Stimulated activated CD4-positive, alpha-beta T cell treated with anti-CD3 and anti-CD28 coated beads, Interleukin-2, amount 100 ng/mL, for 24 hours (primary cell): ENCODE results near the gene XXYLT1.
"Not testable (repeated sequence)": the region's sequence is repeated elsewhere in the genome, so short reads cannot be mapped to it uniquely, and the experiment has no call there.

ENCODE experiments used
- DNase-seq, 2 donors: peaks; one replicate each; pipeline ENCODE4 v3.0.0-alpha.2; 2020

Gene XXYLT1

DNA sequence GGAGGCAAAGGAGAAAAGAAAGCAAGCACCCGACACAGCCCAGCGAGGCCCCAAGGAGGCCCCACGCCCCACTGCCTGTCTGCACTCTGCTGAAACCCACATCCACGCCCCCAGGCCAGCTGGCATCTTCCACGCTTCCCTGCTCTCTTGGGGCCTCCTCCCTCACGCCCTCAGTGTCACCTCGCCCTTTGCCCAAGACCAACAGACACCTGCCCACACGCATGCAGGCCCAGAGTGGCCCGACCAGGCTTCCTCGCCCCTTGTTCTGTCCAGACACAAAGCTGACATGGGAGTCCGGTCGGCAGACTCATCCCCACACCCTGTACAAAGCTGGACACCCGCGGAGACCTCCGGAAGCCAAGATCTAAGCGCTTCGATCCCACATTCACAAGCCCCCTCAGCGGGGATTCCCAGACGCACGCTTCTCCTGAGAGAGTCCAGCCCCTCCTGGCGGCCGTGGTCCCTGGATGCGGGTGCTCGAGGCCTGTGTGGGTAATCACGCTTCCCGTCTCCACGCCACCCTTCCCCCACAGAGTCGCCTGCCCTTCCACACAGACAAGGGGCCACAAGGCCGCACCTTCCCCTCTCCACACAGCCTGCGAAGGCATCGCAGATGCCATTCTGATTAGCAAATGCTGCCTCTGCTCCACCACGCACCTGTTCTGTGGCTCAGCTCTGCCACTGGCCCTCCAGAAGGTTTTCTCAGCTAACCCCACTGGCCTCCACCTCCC, 176.6 kb downstream of the XXYLT1 start:
- no peak for DNase-seq

DNA sequence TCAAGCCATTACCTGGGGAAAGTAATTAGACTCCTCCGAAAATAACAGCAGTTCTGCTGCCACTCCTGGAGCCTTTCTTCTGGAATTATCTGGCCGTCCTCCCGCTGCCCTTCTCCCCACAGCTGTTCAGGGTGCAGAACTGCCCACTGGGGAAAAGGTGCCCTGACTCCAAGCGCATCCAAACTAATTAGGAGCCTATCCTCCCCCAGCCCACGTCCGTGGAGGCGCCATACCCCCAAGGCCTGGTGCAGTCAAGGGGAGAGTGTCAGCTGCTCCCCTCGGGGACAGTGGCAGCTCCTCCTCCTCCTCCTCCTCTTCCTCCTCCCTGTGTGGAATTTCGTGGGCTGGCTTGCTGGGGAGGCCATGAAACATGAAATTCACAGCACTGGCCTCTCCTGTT, 177.2 kb downstream of the XXYLT1 start:
- no peak for DNase-seq

DNA sequence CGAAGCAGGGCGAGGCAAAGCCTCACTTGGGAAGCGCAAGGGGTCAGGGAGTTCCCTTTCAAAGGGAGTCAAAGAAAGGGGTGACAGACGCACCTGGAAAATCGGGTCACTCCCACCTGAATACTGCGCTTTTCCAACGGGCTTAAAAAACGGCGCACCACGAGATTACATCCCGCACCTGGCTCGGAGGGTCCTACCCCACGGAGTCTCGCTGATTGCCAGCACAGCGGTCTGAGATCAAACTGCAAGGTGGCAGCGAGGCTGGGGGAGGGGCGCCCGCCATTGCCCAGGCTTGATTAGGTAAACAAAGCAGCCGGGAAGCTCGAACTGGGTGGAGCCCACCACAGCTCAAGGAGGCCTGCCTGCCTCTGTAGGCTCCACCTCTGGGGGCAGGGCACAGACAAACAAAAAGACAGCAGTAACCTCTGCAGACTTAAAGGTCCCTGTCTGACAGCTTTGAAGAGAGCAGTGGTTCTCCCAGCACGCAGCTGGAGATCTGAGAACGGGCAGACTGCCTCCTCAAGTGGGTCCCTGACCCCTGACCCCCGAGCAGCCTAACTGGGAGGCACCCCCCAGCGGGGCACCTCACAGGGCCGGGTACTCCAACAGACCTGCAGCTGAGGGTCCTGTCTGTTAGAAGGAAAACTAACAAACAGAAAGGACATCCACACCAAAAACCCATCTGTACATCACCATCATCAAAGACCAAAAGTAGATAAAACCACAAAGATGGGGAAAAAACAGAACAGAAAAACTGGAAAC, 182.9 kb downstream of the XXYLT1 start:
- DNase-seq, result not testable (repeated sequence)

DNA sequence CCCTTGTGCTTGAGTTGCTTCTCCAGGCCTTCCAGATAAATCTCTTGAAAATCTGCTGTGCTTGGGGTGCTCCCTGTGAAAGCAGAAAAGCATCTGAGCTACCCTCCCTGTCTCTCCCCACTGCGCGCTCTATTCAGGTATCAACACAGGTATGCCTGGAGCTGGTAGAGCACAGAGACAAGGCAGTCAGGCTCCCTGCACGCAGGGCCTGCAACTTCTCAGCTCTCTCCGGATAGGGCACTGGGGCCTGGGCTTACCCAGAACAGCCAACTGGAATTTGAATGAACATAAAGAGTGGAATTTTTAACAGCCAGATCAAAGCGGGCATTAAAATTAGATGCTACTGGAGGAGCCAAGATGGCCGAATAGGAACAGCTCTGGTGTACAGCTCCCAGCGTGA, 183.6 kb downstream of the XXYLT1 start:
- DNase-seq, result no peak

- DNase-seq, result no peak
These were observed 184.1 kb downstream of the XXYLT1 start for GRCh38 chr3:195086885-195087284.

DNA sequence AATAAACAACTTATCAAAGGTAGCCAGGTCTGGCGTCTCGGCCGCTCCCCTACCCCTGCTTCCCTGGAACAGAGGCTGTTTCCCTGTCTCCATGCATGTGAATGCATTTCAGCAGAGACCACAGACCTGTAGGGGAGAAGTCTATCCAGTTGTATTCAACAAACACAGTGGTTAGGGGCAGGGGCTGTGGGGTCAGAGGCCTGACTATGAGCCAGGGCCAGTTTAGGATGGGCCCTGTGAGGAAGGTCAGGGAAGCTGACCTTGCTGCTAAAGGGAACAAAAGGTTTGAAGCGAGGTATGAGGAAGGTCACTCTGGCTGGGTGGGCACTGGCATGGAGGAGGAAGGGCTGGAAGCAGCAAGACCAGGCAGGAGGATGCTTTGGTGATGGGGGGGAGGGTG, 184.6 kb downstream of the XXYLT1 start:
- DNase-seq, result no peak

GRCh38 chr3:195085356-195086130, 185.4 kb downstream of the XXYLT1 start:
- no peak for DNase-seq

DNA sequence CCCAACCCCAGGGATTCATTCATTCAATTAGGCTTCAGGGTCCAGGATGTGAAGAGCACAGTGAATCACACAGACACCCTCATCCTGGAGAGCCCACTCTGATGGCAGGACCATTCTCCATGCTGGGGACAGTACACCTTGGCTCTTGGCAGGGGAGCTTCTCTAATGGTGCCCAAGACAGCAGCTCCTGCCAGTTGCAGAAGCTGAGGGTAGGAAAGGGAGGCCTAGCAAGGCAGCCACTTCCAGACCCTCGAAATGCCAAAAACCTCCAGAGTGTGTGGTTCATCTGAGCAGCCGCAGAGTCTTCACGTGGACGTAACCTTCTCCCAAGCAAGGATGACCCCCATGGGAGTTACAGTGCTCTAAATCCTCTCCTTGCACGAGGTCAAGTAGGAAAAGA, 186.2 kb downstream of the XXYLT1 start:
- no peak for DNase-seq

- no peak for DNase-seq
These were observed 187.3 kb downstream of the XXYLT1 start for GRCh38 chr3:195083659-195084058.

DNA sequence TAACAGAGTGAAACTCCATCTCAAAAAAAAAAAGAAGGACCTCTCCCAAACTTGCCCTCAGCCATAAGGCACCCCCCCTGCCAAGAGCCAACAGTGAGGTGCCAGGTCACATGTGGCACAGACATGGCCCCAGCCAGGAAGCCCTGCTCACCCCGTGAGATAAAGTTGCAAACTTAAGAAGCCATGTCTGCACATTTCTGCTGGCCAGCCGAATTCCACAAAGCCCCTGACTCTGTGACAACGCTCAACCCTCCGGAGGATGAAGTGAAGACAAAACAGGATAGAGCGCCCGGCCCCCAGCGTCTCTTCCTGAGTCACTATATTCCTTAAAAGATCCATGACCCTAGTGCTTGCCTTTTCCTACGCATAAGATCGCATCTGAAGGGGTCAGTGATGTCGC, 188.1 kb downstream of the XXYLT1 start:
- DNase-seq, result no peak

- no peak for DNase-seq
These were observed 189.6 kb downstream of the XXYLT1 start for GRCh38 chr3:195081242-195081963.

DNA sequence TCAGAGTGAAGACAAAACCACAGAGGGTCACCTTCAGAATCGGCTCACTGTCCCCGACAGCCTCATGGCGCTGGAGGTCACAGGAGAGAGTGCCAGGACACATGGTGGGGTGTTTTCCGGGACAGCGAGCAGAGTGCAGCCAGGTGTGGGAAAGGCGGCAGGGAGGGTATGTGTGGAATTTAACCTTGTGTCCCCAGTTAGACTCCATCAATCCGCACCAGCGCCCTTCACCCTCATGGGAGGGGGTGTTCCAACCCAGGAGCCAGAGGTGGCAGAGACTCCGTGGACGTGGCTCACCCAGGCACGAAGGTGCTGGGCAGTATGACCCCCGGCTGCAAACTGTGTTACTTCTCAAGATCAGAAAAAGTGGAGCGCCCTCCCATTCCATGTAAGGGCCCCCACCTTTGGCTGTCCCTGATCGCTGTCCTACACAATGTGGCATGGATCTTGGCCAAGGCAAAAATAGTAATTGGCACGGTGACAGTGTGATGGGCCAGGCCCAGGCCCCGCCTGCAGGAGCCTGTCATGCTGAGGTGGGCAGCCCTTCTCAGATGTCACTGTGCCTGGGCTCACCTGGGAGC, 190.3 kb downstream of the XXYLT1 start:
- no peak for DNase-seq

GRCh38 chr3:195080125-195080524, 190.8 kb downstream of the XXYLT1 start:
- DNase-seq, result no peak

DNA sequence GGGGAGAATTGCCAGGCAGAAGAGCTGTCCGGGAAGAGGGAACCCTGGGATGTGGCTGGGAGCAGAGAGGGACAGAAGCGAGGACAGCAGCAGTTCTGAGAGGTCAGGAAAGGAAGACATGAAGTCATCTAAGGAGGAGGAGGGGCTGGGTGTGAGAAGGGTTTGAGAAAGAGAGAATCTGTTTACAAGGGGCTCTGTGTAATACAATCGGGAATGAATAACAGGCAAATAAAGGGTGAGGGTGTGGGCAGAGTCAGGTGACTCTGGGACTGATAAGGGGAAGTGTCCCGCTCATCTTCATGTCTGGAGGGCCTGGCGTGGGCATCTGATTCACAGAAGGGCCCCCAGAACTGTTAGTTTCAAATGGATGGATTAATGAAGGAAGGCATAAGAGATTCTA, 191.3 kb downstream of the XXYLT1 start:
- DNase-seq, result no peak

- DNase-seq, result no peak
These were observed 192.0 kb downstream of the XXYLT1 start for GRCh38 chr3:195078891-195079440.

GRCh38 chr3:195077611-195078540, 193.1 kb downstream of the XXYLT1 start:
- DNase-seq, result no peak

- no peak for DNase-seq
These were observed 193.9 kb downstream of the XXYLT1 start for GRCh38 chr3:195076981-195077610.

- no peak for DNase-seq
These were observed 194.8 kb downstream of the XXYLT1 start for GRCh38 chr3:195075941-195076875.

DNA sequence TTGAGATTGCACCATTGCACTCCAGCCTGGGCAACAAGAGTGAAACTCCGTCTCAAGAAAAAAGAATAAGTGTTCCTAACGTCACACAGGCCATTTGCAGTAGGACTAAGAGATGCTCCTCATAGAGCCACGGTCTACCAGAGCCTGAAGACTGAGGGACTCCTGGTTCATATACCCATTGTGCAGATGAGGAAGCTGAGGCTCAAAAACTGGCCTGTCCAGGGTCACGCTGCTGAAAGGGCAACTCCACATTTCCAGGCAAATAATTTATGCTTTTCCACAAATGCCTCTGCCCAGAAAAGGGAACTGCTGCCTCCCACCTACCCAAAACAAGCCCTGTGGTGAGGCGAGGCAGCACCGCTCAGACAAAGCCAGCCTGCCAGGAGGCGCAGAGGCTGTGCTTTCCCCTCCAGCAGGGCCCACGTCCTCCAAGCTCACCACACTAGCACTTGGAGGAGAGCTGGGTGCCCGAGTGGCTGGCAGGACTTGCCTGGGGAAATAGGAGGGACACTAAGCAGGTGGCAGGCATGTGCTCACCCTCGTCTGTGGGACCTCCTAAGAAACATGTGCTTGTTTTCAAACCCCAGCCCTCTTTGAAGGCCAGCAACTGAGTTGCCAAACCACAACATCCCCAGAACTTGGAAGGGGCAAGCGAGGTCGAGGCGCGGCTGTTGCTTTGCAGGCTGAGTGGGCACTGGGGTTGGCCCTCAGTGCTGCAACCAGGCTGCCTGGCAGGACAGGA, 195.6 kb downstream of the XXYLT1 start:
- DNase-seq, result no peak
